ENCODE data around the gene DSE.

DSE gene

GRCh38 chr6:116476002-116476678, 105.4 kb downstream of the DSE start:
- no peak for TF ChIP-seq EP300 (IDR thresholded peaks at IDR 0.05; ENCODE audit: borderline replicate concordance)
- TF ChIP-seq, protein P1, sequence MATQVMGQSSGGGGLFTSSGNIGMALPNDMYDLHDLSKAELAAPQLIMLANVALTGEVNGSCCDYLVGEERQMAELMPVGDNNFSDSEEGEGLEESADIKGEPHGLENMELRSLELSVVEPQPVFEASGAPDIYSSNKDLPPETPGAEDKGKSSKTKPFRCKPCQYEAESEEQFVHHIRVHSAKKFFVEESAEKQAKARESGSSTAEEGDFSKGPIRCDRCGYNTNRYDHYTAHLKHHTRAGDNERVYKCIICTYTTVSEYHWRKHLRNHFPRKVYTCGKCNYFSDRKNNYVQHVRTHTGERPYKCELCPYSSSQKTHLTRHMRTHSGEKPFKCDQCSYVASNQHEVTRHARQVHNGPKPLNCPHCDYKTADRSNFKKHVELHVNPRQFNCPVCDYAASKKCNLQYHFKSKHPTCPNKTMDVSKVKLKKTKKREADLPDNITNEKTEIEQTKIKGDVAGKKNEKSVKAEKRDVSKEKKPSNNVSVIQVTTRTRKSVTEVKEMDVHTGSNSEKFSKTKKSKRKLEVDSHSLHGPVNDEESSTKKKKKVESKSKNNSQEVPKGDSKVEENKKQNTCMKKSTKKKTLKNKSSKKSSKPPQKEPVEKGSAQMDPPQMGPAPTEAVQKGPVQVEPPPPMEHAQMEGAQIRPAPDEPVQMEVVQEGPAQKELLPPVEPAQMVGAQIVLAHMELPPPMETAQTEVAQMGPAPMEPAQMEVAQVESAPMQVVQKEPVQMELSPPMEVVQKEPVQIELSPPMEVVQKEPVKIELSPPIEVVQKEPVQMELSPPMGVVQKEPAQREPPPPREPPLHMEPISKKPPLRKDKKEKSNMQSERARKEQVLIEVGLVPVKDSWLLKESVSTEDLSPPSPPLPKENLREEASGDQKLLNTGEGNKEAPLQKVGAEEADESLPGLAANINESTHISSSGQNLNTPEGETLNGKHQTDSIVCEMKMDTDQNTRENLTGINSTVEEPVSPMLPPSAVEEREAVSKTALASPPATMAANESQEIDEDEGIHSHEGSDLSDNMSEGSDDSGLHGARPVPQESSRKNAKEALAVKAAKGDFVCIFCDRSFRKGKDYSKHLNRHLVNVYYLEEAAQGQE (IDR thresholded peaks at IDR 0.05; ENCODE audit: low read depth), result no peak
- TF ChIP-seq NFIC (IDR thresholded peaks at IDR 0.05), result no peak
- no peak for TF ChIP-seq RAD21 (IDR thresholded peaks at IDR 0.05; ENCODE audit: low read depth)
- TF ChIP-seq TCF12 (IDR thresholded peaks at IDR 0.05; ENCODE audit: low read depth), result no peak
- no peak for TF ChIP-seq FOXM1 (IDR thresholded peaks at IDR 0.05; ENCODE audit: borderline replicate concordance, low read depth)
- TF ChIP-seq, protein P2, sequence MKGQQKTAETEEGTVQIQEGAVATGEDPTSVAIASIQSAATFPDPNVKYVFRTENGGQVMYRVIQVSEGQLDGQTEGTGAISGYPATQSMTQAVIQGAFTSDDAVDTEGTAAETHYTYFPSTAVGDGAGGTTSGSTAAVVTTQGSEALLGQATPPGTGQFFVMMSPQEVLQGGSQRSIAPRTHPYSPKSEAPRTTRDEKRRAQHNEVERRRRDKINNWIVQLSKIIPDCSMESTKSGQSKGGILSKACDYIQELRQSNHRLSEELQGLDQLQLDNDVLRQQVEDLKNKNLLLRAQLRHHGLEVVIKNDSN (IDR thresholded peaks at IDR 0.05), result no peak
- TF ChIP-seq CEBPB (IDR thresholded peaks at IDR 0.05), result no peak
- no peak for TF ChIP-seq EGR1 (IDR thresholded peaks at IDR 0.05)
- TF ChIP-seq TEAD4 (IDR thresholded peaks at IDR 0.05), result no peak
- no peak for TF ChIP-seq TAF1 (IDR thresholded peaks at IDR 0.05; ENCODE audit: low read depth)
- TF ChIP-seq YY1 (IDR thresholded peaks at IDR 0.05; ENCODE audit: low read depth), result no peak
- TF ChIP-seq ZBTB7A (IDR thresholded peaks at IDR 0.05; ENCODE audit: low read depth), result no peak
- no peak for TF ChIP-seq CREB1 (IDR thresholded peaks at IDR 0.05; ENCODE audit: low read depth)

- TF ChIP-seq FOXM1 (IDR thresholded peaks at IDR 0.05; ENCODE audit: borderline replicate concordance, low read depth), result no peak
- TF ChIP-seq TEAD4 (IDR thresholded peaks at IDR 0.05), result no peak
- no peak for TF ChIP-seq CREB1 (IDR thresholded peaks at IDR 0.05; ENCODE audit: low read depth)
- no peak for TF ChIP-seq NFIC (IDR thresholded peaks at IDR 0.05)
- TF ChIP-seq, protein P3, sequence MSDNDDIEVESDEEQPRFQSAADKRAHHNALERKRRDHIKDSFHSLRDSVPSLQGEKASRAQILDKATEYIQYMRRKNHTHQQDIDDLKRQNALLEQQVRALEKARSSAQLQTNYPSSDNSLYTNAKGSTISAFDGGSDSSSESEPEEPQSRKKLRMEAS (IDR thresholded peaks at IDR 0.05), result no peak
- TF ChIP-seq, protein P2 (IDR thresholded peaks at IDR 0.05), result no peak
- TF ChIP-seq ZBTB7A (IDR thresholded peaks at IDR 0.05; ENCODE audit: low read depth), result no peak
- no peak for TF ChIP-seq EP300 (IDR thresholded peaks at IDR 0.05; ENCODE audit: borderline replicate concordance)
- no peak for TF ChIP-seq EGR1 (IDR thresholded peaks at IDR 0.05)
- TF ChIP-seq CEBPB (IDR thresholded peaks at IDR 0.05), result no peak
- TF ChIP-seq, protein P1 (IDR thresholded peaks at IDR 0.05; ENCODE audit: low read depth), result no peak
- no peak for TF ChIP-seq YY1 (IDR thresholded peaks at IDR 0.05; ENCODE audit: low read depth)
- TF ChIP-seq RAD21 (IDR thresholded peaks at IDR 0.05; ENCODE audit: low read depth), result no peak
- no peak for TF ChIP-seq TCF12 (IDR thresholded peaks at IDR 0.05; ENCODE audit: low read depth)
- no peak for TF ChIP-seq TAF1 (IDR thresholded peaks at IDR 0.05; ENCODE audit: low read depth)
Measured at GRCh38 chr6:116482780-116483179, 112.0 kb downstream of the DSE start.

GRCh38 chr6:116483616-116484015, 112.9 kb downstream of the DSE start:
- TF ChIP-seq TCF12 (IDR thresholded peaks at IDR 0.05; ENCODE audit: low read depth) (no peak), EP300 (IDR thresholded peaks at IDR 0.05; ENCODE audit: borderline replicate concordance) (no peak), TEAD4 (IDR thresholded peaks at IDR 0.05) (no peak), NFIC (IDR thresholded peaks at IDR 0.05) (no peak), EGR1 (IDR thresholded peaks at IDR 0.05) (no peak), RAD21 (IDR thresholded peaks at IDR 0.05; ENCODE audit: low read depth) (no peak), FOXM1 (IDR thresholded peaks at IDR 0.05; ENCODE audit: borderline replicate concordance, low read depth) (no peak)
- TF ChIP-seq, protein P2 (IDR thresholded peaks at IDR 0.05), result no peak
- TF ChIP-seq, protein P3 (IDR thresholded peaks at IDR 0.05), result no peak

GRCh38 chr6:116485559-116486184, 114.9 kb downstream of the DSE start:
- TF ChIP-seq EP300 (IDR thresholded peaks at IDR 0.05; ENCODE audit: borderline replicate concordance), result no peak
- TF ChIP-seq, protein P3 (IDR thresholded peaks at IDR 0.05), result no peak
- no peak for TF ChIP-seq TEAD4 (IDR thresholded peaks at IDR 0.05)
- TF ChIP-seq, protein P2 (IDR thresholded peaks at IDR 0.05), result no peak
- no peak for TF ChIP-seq YY1 (IDR thresholded peaks at IDR 0.05; ENCODE audit: low read depth)
